Muscle of leg (tissue), 11 donors: ENCODE measurements around the gene MAPK8. TPM values are rescaled to one million over a fixed set of nuclear protein-coding genes. Genes with fewer than 3 reads are reported as not detected.

Experiments used
- DNase-seq: peaks from one replicate; pipeline ENCODE4 v3.0.0; 2013
- H3K27ac ChIP-seq: one replicate; pipeline ENCODE4 v1.5.1; 2013; ENCODE audit warnings: mild to moderate bottlenecking, low read length, control low read depth
- H3K27me3 ChIP-seq: one replicate; pipeline ENCODE4 v1.6.1; 2013; ENCODE audit warnings: low read length; ENCODE audit not compliant: control insufficient read depth, insufficient read depth
- H3K36me3 ChIP-seq: one replicate; pipeline ENCODE4 v1.6.1; 2013; ENCODE audit warnings: low read length; ENCODE audit not compliant: control insufficient read depth, insufficient read depth
- H3K4me1 ChIP-seq: one replicate; pipeline ENCODE4 v1.6.1; 2013; ENCODE audit warnings: low read length; ENCODE audit not compliant: control insufficient read depth, insufficient read depth
- H3K4me3 ChIP-seq: one replicate; pipeline ENCODE4 v1.5.1; 2013; ENCODE audit warnings: low read length, control low read depth
- H3K9me3 ChIP-seq: replicated peaks from 2 replicates; pipeline ENCODE4 v1.6.1; 2013; ENCODE audit warnings: low read depth, low read length; ENCODE audit not compliant: control insufficient read depth
- WGBS: methylation state at CpG from one replicate; pipeline ENCODE4 v1.1.5; 2013; ENCODE audit warnings: missing lambda C conversion rate; ENCODE audit not compliant: insufficient coverage; 5-methylcytosine and 5-hydroxymethylcytosine counted together
- polyA plus RNA-seq, 8 donors: library from polyadenylated mRNA; unstranded; fragments of 120-200 nt; gene quantifications; one replicate each; pipeline versions ENCODE4 v1.2.1 to v1.2.3, GENCODE V29; 2013; ENCODE audit warnings: inconsistent platforms in 1 of 8, low replicate concordance in 1 of 8; ENCODE audit not compliant: insufficient read length in 8 of 8, insufficient read depth in 1 of 8
- total RNA-seq: library from RNA; stranded (reverse); fragments of 120-200 nt; gene quantifications from one replicate; pipeline ENCODE4 v1.2.4, GENCODE V29; 2013

The MAPK8 gene
- total and polyA plus RNA-seq, 9 donors: 26.0 to 45.5 (median 32.2) TPM

- no peak for DNase-seq
- Histone ChIP-seq H3K36me3 (no peaks in the 10 kb centered on the region), H3K4me3 (no peak overlapping the region), H3K9me3 (peaks cover 3% of the 10 kb centered on the region), H3K27me3 (peaks cover 25% of the 10 kb centered on the region), H3K4me1 (peaks cover 25% of the 10 kb centered on the region), H3K27ac (no peak overlapping the region)
- no CpG with 5 or more reads among the region's 4 CpGs for WGBS
These were observed 163.1 kb downstream of the MAPK8 start for GRCh38 chr10:48469516-48470020.

DNA sequence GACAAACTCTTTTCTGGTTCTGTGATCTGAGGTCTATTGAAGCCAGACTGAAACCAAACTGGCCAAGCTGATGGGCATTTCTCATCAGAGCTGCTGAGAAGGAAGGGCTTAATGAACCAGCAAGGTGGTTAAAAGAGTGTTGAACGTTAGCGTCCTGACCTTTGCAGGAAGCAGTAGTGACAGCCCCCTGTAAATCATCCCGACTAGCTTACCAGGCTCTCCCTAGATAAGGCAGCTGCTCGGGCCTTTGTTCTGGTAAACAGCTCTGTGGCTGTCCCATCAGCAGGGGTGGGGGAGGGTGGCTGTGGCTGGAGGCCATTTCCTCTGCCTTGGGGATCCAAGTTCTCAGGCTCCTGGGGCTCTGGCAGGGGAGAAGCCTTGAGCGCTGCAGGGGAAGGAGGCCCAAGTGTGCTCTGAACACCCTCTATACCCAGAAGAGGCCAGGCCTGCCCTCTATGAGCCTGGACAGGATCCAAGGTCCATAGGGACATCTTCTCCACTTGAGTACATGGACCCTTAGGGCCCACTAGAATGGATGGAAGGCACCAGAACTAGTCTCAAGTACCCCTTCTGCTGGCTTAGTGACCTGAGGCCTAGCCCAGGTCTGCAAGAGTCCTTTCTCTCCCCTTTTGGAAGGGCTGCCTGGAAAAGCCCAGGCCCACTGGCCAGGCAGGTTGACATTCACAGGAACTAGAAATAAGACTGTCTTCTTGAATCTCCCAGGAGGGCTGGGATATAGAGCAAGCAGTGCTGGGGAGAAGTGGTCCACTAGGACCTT is 163.8 kb downstream of the MAPK8 start:
- Histone ChIP-seq H3K27me3 (peaks cover 18% of the 10 kb centered on the region), H3K4me1 (peaks cover 18% of the 10 kb centered on the region), H3K27ac (no peak overlapping the region), H3K36me3 (no peaks in the 10 kb centered on the region), H3K9me3 (peaks cover 3% of the 10 kb centered on the region), H3K4me3 (no peak overlapping the region)
- no peak for DNase-seq
- 29% methylated on average over 1 of the region's 5 CpGs for WGBS

GRCh38 chr10:48470893-48471805 is 164.7 kb downstream of the MAPK8 start:
- Histone ChIP-seq H3K4me3 (no peak overlapping the region), H3K4me1 (peaks cover 10% of the 10 kb centered on the region), H3K36me3 (no peaks in the 10 kb centered on the region), H3K27me3 (peaks cover 12% of the 10 kb centered on the region), H3K9me3 (peaks cover 3% of the 10 kb centered on the region), H3K27ac (no peak overlapping the region)
- no peak for DNase-seq
- 80% methylated on average over 8 of the region's 8 CpGs for WGBS

- Histone ChIP-seq H3K4me1 (peaks cover 7% of the 10 kb centered on the region), H3K27me3 (peaks cover 4% of the 10 kb centered on the region), H3K36me3 (no peaks in the 10 kb centered on the region), H3K4me3 (no peak overlapping the region), H3K9me3 (peaks cover 3% of the 10 kb centered on the region), H3K27ac (no peak overlapping the region)
- no CpG with 5 or more reads among the region's 3 CpGs for WGBS
- DNase-seq: no peak
These were observed 166.1 kb downstream of the MAPK8 start for GRCh38 chr10:48472501-48473069.

- Histone ChIP-seq H3K4me1 (peaks cover 7% of the 10 kb centered on the region), H3K36me3 (no peaks in the 10 kb centered on the region), H3K9me3 (peaks cover 3% of the 10 kb centered on the region), H3K27me3 (peaks cover 4% of the 10 kb centered on the region), H3K4me3 (no peak overlapping the region), H3K27ac (no peak overlapping the region)
- DNase-seq: no peak
- 81% methylated on average over 2 of the region's 5 CpGs for WGBS
These were observed 167.2 kb downstream of the MAPK8 start for GRCh38 chr10:48473704-48474103.

- no peak for DNase-seq
- 86% methylated on average over 1 of the region's 3 CpGs for WGBS
- H3K9me3 ChIP-seq: peaks cover 3% of the 10 kb centered on the region
These were observed 168.4 kb downstream of the MAPK8 start for GRCh38 chr10:48474765-48475365.

GRCh38 chr10:48475943-48476278 is 169.4 kb downstream of the MAPK8 start:
- no peaks in the 10 kb centered on the region for H3K4me1 ChIP-seq
- H3K27me3 ChIP-seq: peaks cover 2% of the 10 kb centered on the region
- 69% methylated on average over 4 of the region's 4 CpGs for WGBS
- no peak for DNase-seq
- no peak overlapping the region for H3K27ac ChIP-seq
- H3K36me3 ChIP-seq: no peaks in the 10 kb centered on the region
- H3K9me3 ChIP-seq: peaks cover 3% of the 10 kb centered on the region
- no peak overlapping the region for H3K4me3 ChIP-seq

More at GRCh38 chr10:48474765-48475365, 168.4 kb downstream of the MAPK8 start:
- Histone ChIP-seq H3K36me3 (no peaks in the 10 kb centered on the region), H3K27ac (no peak overlapping the region), H3K4me3 (no peak overlapping the region), H3K4me1 (peaks cover 7% of the 10 kb centered on the region), H3K27me3 (peaks cover 2% of the 10 kb centered on the region)

DNA sequence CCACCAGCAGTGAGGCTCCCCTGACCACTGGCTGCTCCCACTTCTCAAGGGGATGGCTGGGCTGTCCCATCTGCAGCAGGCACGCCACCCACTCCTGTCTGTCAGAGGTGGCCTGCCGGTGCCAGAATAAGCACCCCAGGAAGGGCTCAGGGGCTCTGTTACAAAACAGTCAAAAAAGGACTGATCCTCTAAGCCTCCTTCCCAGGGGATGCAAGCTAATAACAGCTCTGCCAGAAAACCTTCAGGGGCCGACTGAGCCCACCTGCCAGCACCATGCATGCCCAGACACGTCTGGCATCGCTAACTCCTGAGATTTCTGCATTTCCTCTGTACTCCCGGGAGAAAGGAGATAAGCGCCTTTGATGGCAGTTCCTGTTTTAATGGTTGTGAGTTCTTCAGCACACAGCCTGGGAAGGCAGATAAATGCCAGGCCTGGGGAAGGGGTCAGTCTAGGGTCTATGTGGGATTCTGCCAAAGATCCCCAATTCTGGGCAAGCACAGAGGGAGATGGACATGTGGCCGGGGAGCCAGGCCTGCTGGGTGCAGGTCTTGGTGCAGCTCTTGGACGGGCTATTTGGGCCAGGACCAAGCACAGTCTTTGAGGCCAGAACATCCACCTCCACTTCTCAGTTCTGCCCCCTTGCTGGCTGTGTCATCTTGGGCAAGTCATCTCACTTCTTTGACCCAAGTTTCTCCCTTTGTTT is 170.0 kb downstream of the MAPK8 start:
- Histone ChIP-seq H3K36me3 (no peaks in the 10 kb centered on the region), H3K27ac (no peak overlapping the region), H3K4me3 (no peak overlapping the region), H3K27me3 (peaks cover 2% of the 10 kb centered on the region), H3K4me1 (no peaks in the 10 kb centered on the region), H3K9me3 (peaks cover 3% of the 10 kb centered on the region)
- DNase-seq: no peak
- 35% methylated on average over 7 of the region's 9 CpGs for WGBS

DNA sequence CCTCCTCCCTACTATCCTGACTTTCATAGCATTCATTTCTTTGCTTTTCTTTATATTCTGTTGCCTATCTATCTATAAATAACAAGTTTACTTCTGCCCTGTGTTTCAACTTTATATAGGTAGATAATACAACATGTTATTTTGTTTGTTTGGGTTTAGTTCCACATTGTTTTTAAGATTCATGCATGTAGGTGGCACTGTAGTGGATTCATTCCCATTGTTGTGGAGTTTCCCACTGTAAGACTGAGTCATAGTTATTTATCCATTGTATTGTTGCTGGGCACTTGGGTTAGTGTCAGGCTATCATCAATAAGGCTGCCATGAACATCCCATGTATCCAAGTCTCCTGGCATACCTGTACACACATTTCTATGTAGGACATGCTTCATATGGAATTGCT is 170.7 kb downstream of the MAPK8 start:
- Histone ChIP-seq H3K27me3 (peaks cover 2% of the 10 kb centered on the region), H3K9me3 (peaks cover 3% of the 10 kb centered on the region), H3K36me3 (no peaks in the 10 kb centered on the region), H3K4me1 (no peaks in the 10 kb centered on the region), H3K4me3 (no peak overlapping the region), H3K27ac (no peak overlapping the region)
- DNase-seq: no peak
